ENCODE results near the gene CDC45. TPM values are rescaled to one million over a fixed set of nuclear protein-coding genes. Genes with fewer than 3 reads are reported as not detected.

CDC45 gene
- total and polyA plus RNA-seq, 2 of the 13 experiments (the other 11 are each of a cell fraction or from before 2014, with no cell fraction given): 14.4 to 36.3 TPM

DNA sequence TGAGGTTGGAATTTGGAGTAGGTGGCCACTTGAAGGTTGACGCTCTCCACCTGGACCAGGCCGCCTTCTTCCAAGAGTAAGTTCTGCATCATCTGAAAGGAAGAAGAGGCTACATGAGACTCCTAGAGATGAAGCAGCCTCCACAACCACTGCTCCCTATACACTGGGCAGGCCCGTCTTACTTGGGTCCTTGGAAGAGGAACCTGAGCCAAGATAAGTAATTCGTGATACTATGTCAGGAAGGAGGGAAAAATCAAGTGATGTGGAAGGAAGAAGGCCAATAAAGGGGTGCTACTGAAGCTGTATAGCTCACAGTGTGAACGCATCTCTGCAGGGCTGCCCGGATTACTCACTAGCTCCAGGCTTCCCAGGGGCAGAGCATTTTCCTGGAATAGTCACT lies 11.8 kb upstream of the CDC45 start (continued):
- no peak for TF ChIP-seq SRY (CRISPR knock-in tag; IDR thresholded peaks at IDR 0.05)
- no peak for TF ChIP-seq MTF2 (CRISPR knock-in tag; IDR thresholded peaks at IDR 0.05; ENCODE audit: borderline replicate concordance)
- no peak for TF ChIP-seq NFE2L2 (IDR thresholded peaks at IDR 0.05; ENCODE audit: low read length)
- TF ChIP-seq ELF3 (CRISPR knock-in tag; IDR thresholded peaks at IDR 0.05): no peak
- no peak for TF ChIP-seq ZNF484 (CRISPR knock-in tag; IDR thresholded peaks at IDR 0.05; ENCODE audit: borderline replicate concordance, low read depth)
- no peak for TF ChIP-seq SRF (IDR thresholded peaks at IDR 0.05; ENCODE audit: low read depth, low read length)
- no peak for TF ChIP-seq EED (CRISPR knock-in tag; IDR thresholded peaks at IDR 0.05)
- no peak for TF ChIP-seq IKZF4 (CRISPR knock-in tag; IDR thresholded peaks at IDR 0.05; ENCODE audit: borderline replicate concordance, low read depth, not compliant biosample characterization)

DNA sequence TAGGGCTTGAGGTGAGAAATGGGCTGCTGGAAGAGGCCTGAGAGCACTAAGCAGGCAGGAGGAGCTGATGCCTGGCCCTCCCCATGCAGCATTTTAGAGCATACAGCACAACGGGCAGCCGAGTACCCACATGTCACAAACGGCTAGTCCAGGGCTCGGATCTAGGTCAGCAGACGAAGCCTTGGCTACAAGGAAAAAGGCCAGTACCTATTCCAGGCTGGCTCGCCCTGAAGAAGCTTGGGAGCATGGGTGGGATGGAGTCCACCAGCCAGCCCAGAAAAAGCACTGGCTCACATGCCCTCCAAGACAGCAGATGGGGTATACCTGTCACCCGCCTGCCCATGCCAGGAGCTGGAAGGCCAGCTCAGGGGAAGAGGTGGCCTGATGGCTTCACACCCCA lies 10.3 kb upstream of the CDC45 start:
- ChIA-PET POLR2A (no interaction called here), CTCF (ENCODE audit: low intra/inter-chr PET ratio, low total read pairs) (no interaction called here)
- FAIRE-seq: no peak
- Histone ChIP-seq H3K4me1 (ENCODE audit: insufficient read depth, low read length) (no peaks in the 10 kb centered on the region), H4K20me1 (ENCODE audit: insufficient read depth, low read length) (no peaks in the 10 kb centered on the region), H3K79me2 (ENCODE audit: insufficient read depth, low read length) (peaks cover 5% of the 10 kb centered on the region), H3K9ac (ENCODE audit: insufficient read depth, low read depth, low read length) (no peak overlapping the region), H2AFZ (ENCODE audit: low read length) (no peak overlapping the region), H3K27ac (ENCODE audit: extremely low read length, insufficient read depth, low read length) (no peak overlapping the region), H3K4me2 (ENCODE audit: low read depth, low read length) (no peak overlapping the region), H3K4me3 (replicated peaks in 1 of 3; ENCODE audit: insufficient read depth in 1 of 3, low read depth in 2 of 3, low read length in 3 of 3) (no peak overlapping the region), H3K36me3 (replicated peaks in 1 of 2; ENCODE audit: control insufficient read depth in 1 of 2, insufficient read depth in 2 of 2, low read length in 2 of 2) (peaks cover 33 to 95% of the 10 kb centered on the region in 2 experiments), H3K9me3 (ENCODE audit: low read length) (no peaks in the 10 kb centered on the region), H3K27me3 (ENCODE audit: control insufficient read depth in 1 of 2, insufficient read depth in 2 of 2, low read length in 2 of 2) (no peaks in the 10 kb centered on the region)
- intact Hi-C loops (cut with micrococcal nuclease; ENCODE audit: unreplicated experiment) (no loop called here), in situ Hi-C loops (cut with HindIII; ENCODE audit: extremely low pct_ligation_motif_present, low pct_unique_long_range_greater_than_20kb) (no loop called here)
- 85% methylated on average over 5 of the region's 7 CpGs for WGBS (ENCODE audit: low lambda C conversion rate)
- no peak for ATAC-seq
- no peak for DNase-seq (ENCODE audit: low spot score)
- BruUV-seq (replicated peaks): no TSS peak
- TF ChIP-seq ZNF713 (CRISPR knock-in tag; IDR thresholded peaks at IDR 0.05) (no peak), ZNF878 (CRISPR knock-in tag; IDR thresholded peaks at IDR 0.05) (no peak), ZNF674 (CRISPR knock-in tag; IDR thresholded peaks at IDR 0.05; ENCODE audit: low read depth) (no peak), PAF1 (CRISPR knock-in tag; IDR thresholded peaks at IDR 0.05) (no peak), GZF1 (CRISPR knock-in tag; IDR thresholded peaks at IDR 0.05) (no peak), TARDBP (CRISPR knock-in tag; IDR thresholded peaks at IDR 0.05) (no peak)
- TF ChIP-seq, protein P1, sequence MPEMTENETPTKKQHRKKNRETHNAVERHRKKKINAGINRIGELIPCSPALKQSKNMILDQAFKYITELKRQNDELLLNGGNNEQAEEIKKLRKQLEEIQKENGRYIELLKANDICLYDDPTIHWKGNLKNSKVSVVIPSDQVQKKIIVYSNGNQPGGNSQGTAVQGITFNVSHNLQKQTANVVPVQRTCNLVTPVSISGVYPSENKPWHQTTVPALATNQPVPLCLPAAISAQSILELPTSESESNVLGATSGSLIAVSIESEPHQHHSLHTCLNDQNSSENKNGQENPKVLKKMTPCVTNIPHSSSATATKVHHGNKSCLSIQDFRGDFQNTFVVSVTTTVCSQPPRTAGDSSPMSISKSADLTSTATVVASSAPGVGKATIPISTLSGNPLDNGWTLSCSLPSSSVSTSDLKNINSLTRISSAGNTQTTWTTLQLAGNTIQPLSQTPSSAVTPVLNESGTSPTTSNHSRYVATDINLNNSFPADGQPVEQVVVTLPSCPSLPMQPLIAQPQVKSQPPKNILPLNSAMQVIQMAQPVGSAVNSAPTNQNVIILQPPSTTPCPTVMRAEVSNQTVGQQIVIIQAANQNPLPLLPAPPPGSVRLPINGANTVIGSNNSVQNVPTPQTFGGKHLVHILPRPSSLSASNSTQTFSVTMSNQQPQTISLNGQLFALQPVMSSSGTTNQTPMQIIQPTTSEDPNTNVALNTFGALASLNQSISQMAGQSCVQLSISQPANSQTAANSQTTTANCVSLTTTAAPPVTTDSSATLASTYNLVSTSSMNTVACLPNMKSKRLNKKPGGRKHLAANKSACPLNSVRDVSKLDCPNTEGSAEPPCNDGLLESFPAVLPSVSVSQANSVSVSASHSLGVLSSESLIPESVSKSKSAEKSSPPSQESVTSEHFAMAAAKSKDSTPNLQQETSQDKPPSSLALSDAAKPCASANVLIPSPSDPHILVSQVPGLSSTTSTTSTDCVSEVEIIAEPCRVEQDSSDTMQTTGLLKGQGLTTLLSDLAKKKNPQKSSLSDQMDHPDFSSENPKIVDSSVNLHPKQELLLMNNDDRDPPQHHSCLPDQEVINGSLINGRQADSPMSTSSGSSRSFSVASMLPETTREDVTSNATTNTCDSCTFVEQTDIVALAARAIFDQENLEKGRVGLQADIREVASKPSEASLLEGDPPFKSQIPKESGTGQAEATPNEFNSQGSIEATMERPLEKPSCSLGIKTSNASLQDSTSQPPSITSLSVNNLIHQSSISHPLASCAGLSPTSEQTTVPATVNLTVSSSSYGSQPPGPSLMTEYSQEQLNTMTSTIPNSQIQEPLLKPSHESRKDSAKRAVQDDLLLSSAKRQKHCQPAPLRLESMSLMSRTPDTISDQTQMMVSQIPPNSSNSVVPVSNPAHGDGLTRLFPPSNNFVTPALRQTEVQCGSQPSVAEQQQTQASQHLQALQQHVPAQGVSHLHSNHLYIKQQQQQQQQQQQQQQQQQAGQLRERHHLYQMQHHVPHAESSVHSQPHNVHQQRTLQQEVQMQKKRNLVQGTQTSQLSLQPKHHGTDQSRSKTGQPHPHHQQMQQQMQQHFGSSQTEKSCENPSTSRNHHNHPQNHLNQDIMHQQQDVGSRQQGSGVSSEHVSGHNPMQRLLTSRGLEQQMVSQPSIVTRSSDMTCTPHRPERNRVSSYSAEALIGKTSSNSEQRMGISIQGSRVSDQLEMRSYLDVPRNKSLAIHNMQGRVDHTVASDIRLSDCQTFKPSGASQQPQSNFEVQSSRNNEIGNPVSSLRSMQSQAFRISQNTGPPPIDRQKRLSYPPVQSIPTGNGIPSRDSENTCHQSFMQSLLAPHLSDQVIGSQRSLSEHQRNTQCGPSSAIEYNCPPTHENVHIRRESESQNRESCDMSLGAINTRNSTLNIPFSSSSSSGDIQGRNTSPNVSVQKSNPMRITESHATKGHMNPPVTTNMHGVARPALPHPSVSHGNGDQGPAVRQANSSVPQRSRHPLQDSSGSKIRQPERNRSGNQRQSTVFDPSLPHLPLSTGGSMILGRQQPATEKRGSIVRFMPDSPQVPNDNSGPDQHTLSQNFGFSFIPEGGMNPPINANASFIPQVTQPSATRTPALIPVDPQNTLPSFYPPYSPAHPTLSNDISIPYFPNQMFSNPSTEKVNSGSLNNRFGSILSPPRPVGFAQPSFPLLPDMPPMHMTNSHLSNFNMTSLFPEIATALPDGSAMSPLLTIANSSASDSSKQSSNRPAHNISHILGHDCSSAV (CRISPR knock-in tag; IDR thresholded peaks at IDR 0.05; ENCODE audit: borderline replicate concordance): no peak
- TF ChIP-seq, protein P2, sequence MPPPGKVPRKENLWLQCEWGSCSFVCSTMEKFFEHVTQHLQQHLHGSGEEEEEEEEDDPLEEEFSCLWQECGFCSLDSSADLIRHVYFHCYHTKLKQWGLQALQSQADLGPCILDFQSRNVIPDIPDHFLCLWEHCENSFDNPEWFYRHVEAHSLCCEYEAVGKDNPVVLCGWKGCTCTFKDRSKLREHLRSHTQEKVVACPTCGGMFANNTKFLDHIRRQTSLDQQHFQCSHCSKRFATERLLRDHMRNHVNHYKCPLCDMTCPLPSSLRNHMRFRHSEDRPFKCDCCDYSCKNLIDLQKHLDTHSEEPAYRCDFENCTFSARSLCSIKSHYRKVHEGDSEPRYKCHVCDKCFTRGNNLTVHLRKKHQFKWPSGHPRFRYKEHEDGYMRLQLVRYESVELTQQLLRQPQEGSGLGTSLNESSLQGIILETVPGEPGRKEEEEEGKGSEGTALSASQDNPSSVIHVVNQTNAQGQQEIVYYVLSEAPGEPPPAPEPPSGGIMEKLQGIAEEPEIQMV (CRISPR knock-in tag; IDR thresholded peaks at IDR 0.05; ENCODE audit: low read depth): no peak

Measured in HepG2 (cell line).